Measurements from ENCODE around the gene GRIP1. TPM values are rescaled to one million over a fixed set of nuclear protein-coding genes. Genes with fewer than 3 reads are reported as not detected.
"Not testable (repeated sequence)": the region's sequence is repeated elsewhere in the genome, so short reads cannot be mapped to it uniquely, and the experiment has no call there.

The GRIP1 gene
- total and polyA plus RNA-seq, 9 donors = 0.36 to 10.1 (median 3.9) TPM

DNA sequence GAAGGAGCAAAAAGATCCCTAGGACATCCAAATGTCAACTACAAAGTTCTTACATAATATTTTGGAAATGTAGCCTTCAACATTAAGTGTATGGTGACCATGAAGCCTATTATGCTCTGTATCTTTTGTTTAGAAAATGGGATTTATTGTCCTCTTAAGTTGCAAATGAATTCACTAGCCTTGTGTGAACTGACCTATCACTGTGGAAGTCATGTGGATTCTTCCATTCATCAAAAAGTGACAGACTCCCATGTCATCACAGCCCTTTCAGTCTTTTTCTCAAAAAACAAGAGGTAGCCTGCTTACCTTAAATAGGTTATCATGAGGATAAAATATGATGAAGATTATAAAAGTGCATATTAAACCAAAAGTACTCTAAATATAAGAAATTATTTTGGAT is 179.9 kb downstream of the GRIP1 start:
- Histone ChIP-seq H3K4me1 (ENCODE audit: insufficient read depth) (no peaks in the 10 kb centered on the region), H3K36me3 (no peaks in the 10 kb centered on the region), H3K9me3 (no peaks in the 10 kb centered on the region), H3K27me3 (no peaks in the 10 kb centered on the region), H3K27ac (no peak overlapping the region), H3K4me3 (no peak overlapping the region)
- intact Hi-C loops (cut with DNase I) = no loop called here
- DNase-seq = no peak
- no peak for TF ChIP-seq EP300 (IDR thresholded peaks at IDR 0.05)
- no peak for TF ChIP-seq POLR2A (IDR thresholded peaks at IDR 0.05)
- TF ChIP-seq CTCF (IDR thresholded peaks at IDR 0.05) = no peak

DNA sequence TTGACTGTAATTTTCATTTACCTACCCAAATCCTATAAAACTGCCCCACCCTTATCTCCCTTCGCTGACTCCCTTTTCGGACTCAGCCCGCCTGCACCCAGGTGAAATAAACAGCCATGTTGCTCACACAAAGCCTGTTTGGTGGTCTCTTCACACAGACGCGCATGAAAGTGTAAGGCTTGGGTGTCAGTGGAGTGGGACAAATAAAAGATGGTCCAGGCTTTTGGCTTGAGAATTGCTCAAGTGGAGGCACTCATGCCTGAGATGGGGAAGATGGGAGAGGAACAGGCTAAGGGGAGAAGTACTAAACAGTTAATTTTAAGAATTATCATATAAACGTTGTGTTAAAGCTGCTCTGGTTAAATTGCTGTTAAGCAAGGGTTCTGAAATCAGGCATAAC is 180.8 kb downstream of the GRIP1 start:
- H3K4me3 ChIP-seq; H3K36me3 ChIP-seq; intact Hi-C loops (cut with DNase I); H3K4me1 ChIP-seq (ENCODE audit: insufficient read depth); DNase-seq; H3K9me3 ChIP-seq; H3K27ac ChIP-seq; H3K27me3 ChIP-seq: not testable (repeated sequence)
- 77 to 83% (median 81%) methylated on average over 6 of the region's 6 CpGs for WGBS, 3 donors

GRCh38 chr12:66497008-66497897 is 181.6 kb downstream of the GRIP1 start:
- no peak for DNase-seq
- no peaks in the 10 kb centered on the region for H3K27me3 ChIP-seq
- H3K4me1 ChIP-seq (ENCODE audit: insufficient read depth) = no peaks in the 10 kb centered on the region
- no peaks in the 10 kb centered on the region for H3K36me3 ChIP-seq
- no peak overlapping the region for H3K4me3 ChIP-seq
- no peak for TF ChIP-seq POLR2A (IDR thresholded peaks at IDR 0.05)
- no peak for TF ChIP-seq CTCF (IDR thresholded peaks at IDR 0.05)
- TF ChIP-seq EP300 (IDR thresholded peaks at IDR 0.05) = no peak
- H3K27ac ChIP-seq = no peak overlapping the region
- 88 to 90% (median 90%) methylated on average over 8 of the region's 8 CpGs for WGBS, 3 donors
- intact Hi-C loops (cut with DNase I) = no loop called here
- no peaks in the 10 kb centered on the region for H3K9me3 ChIP-seq

DNA sequence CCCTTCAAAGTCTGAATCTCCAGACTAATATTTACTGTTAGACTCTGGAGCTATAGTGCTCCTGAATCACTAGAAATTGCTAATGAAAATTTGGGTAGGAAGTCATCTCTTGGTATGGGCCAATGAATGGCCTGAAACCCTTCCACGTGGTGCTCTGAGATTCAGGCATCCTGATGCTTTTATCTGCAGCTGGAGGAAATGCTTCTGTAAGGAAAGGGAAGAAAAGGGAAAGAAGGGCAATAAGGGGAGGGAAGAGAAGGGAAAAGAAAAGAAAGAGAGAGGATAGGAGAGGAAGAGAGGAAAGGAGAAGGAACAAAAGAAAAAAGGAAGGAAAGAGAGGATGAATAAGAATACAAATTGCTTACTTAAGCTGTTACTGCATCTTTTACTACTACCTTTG is 182.3 kb downstream of the GRIP1 start:
- TF ChIP-seq CTCF (IDR thresholded peaks at IDR 0.05) (no peak), POLR2A (IDR thresholded peaks at IDR 0.05) (no peak), EP300 (IDR thresholded peaks at IDR 0.05) (no peak)
- no peak overlapping the region for H3K27ac ChIP-seq
- H3K4me3 ChIP-seq = no peak overlapping the region
- no peaks in the 10 kb centered on the region for H3K9me3 ChIP-seq
- DNase-seq = no peak
- no peaks in the 10 kb centered on the region for H3K36me3 ChIP-seq
- intact Hi-C loops (cut with DNase I) = no loop called here
- no peaks in the 10 kb centered on the region for H3K4me1 ChIP-seq (ENCODE audit: insufficient read depth)
- H3K27me3 ChIP-seq = no peaks in the 10 kb centered on the region
- 16 to 31% (median 27%) methylated on average over 1 of the region's 1 CpG for WGBS, 3 donors

DNA sequence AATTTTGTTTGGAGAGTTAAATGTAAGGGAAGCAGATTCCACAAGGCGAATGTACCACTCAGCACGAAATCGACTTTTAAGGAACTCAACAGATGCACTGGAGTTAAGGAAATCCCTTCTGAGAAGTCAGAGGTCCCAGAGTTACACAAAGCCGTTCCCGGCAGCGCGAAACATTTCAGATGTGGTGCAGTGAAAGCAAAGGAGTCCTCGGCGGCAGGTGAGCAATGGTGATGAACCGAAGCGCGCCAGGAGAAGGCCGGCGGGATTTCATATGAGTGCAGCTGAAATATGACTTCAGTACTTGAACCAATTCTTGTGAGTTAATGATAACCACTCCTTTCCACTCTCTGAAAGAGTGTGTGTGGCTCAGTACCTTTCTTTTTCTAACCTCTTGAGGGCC is 183.2 kb downstream of the GRIP1 start:
- 91 to 96% (median 95%) methylated on average over 14 of the region's 14 CpGs for WGBS, 3 donors

More for the DNA sequence above, 183.2 kb downstream of the GRIP1 start:
- Histone ChIP-seq H3K27ac (no peak overlapping the region), H3K4me1 (ENCODE audit: insufficient read depth) (no peaks in the 10 kb centered on the region), H3K4me3 (no peak overlapping the region), H3K9me3 (no peaks in the 10 kb centered on the region), H3K36me3 (no peaks in the 10 kb centered on the region), H3K27me3 (no peaks in the 10 kb centered on the region)
- no peak for DNase-seq
- intact Hi-C loops (cut with DNase I) = no loop called here
- no peak for TF ChIP-seq EP300 (IDR thresholded peaks at IDR 0.05)

Measured in ovary (tissue), 9 donors.